Measurements from ENCODE around the gene GRM7. TPM values are rescaled to one million over a fixed set of nuclear protein-coding genes. Genes with fewer than 3 reads are reported as not detected.

GRM7 gene
- total RNA-seq, 1 experiment from 2014 or later = not detected

GRCh38 chr3:7385635-7386034 lies 524.7 kb downstream of the GRM7 start:
- H3K9ac ChIP-seq (ENCODE audit: low read length) = no peak overlapping the region
- RAD21 ChIA-PET (ENCODE audit: low non-redundant PET in 1 of 2, low total read pairs in 2 of 2, uncharacterized antibody in 2 of 2, unreplicated experiment in 2 of 2) = no interaction called here
- H3K9me2 ChIP-seq (ENCODE audit: insufficient read depth) = no peaks in the 10 kb centered on the region
- H2AFZ ChIP-seq (ENCODE audit: low read depth, low read length, poor library complexity, severe bottlenecking) = no peak overlapping the region
- POLR2A ChIA-PET = interaction anchor here (0.8 kb wide), 1 partner anchor 16 kb away, joined by 3 read pairs; no protein-coding TSS in a partner anchor
- H3K4me2 ChIP-seq (ENCODE audit: low read length) = no peak overlapping the region
- CTCF ChIA-PET = no interaction called here
- no peak overlapping the region for H3K4me3 ChIP-seq (replicated peaks in 1 of 2; ENCODE audit: low read depth in 1 of 2, low read length in 2 of 2)
- DNase-seq (ENCODE audit: low read depth, low spot score) (no peak), ATAC-seq (no peak)
- no TSS peak for BruUV-seq (replicated peaks)
- H3K27me3 ChIP-seq (ENCODE audit: insufficient read depth, low read length) = no peaks in the 10 kb centered on the region
- H3K27ac ChIP-seq (ENCODE audit: low read depth, low read length) = no peak overlapping the region
- intact Hi-C loops (cut with micrococcal nuclease) = no loop called here
- H3K9me3 ChIP-seq (ENCODE audit: control insufficient read depth in 1 of 2, insufficient read depth in 1 of 2, low read depth in 1 of 2, low read length in 2 of 2) = no peaks in the 10 kb centered on the region
- H3K4me1 ChIP-seq (ENCODE audit: control insufficient read depth in 1 of 2, insufficient read depth in 2 of 2, low read length in 2 of 2) = no peaks in the 10 kb centered on the region
- H4K20me1 ChIP-seq (ENCODE audit: insufficient read depth) = no peaks in the 10 kb centered on the region
- H3K36me3 ChIP-seq (ENCODE audit: control insufficient read depth in 1 of 2, insufficient read depth in 2 of 2, low read length in 2 of 2) = no peaks in the 10 kb centered on the region
- H3K79me2 ChIP-seq (ENCODE audit: insufficient read depth, low read length) = no peaks in the 10 kb centered on the region
- TF ChIP-seq TCF7L2 (IDR thresholded peaks at IDR 0.05; ENCODE audit: borderline replicate concordance, extremely low read depth, insufficient read depth, insufficient read length) (no peak), SIN3A (IDR thresholded peaks at IDR 0.05; ENCODE audit: low read depth) (no peak), POLR2AphosphoS5 (IDR thresholded peaks at IDR 0.05; ENCODE audit: low read depth, low read length) (no peak), REST (IDR thresholded peaks at IDR 0.05; ENCODE audit: low read depth) (no peak), SRF (IDR thresholded peaks at IDR 0.05; ENCODE audit: low read depth) (no peak), YY1 (IDR thresholded peaks at IDR 0.05; ENCODE audit: extremely low read depth, insufficient replicate concordance, low read depth, low read length) (no peak), EZH2 (IDR thresholded peaks at IDR 0.05) (no peak), SP1 (IDR thresholded peaks at IDR 0.05; ENCODE audit: low read depth) (no peak), FOSL1 (IDR thresholded peaks at IDR 0.05; ENCODE audit: low read depth) (no peak), RAD21 (IDR thresholded peaks at IDR 0.05; ENCODE audit: low read depth) (no peak), JUND (IDR thresholded peaks at IDR 0.05) (no peak), CTCF (IDR thresholded peaks at IDR 0.05 in 2 of 3, conservative IDR thresholded peaks at IDR 0.05 in 1 of 3; ENCODE audit: borderline replicate concordance in 1 of 3, insufficient read depth in 1 of 3, low read depth in 2 of 3, low read length in 2 of 3) (no peak), POLR2A (IDR thresholded peaks at IDR 0.05; ENCODE audit: borderline replicate concordance, extremely low read depth, insufficient read depth, insufficient read length) (no peak), CBX3 (IDR thresholded peaks at IDR 0.05; ENCODE audit: low read depth) (no peak)
